ENCODE data around the gene PRKAG2. TPM values are rescaled to one million over a fixed set of nuclear protein-coding genes. Genes with fewer than 3 reads are reported as not detected.

PRKAG2 gene
- total and polyA plus RNA-seq, 10 donors, result 15.8 to 50.9 (median 32.8) TPM

DNA sequence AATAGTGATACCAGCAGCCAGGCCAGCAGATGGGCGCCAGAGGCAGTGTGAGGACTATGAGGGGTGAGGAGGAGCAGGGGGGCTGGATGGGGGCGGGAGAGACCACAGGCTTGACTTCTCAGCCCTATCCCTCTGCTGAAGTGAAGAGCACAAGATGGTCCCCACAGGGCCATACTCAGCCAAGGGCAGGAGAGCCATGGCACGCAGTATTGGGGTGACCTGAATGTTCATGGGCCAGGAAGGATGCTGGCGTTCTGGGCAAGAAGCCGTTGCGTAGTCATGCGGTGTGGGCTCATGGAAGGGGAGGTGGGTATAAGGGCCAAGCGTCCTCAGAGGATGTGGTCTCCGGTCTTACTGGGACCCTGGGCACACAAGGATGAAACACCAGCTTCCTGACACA lies 146.3 kb downstream of the PRKAG2 start:
- Histone ChIP-seq H3K27ac (no peak overlapping the region), H3K4me1 (peaks cover 4 to 33% (median 14%) of the 10 kb centered on the region in 6 donors), H3K4me3 (no peak overlapping the region), H3K27me3 (replicated peaks in 1 of 7) (no peaks in the 10 kb centered on the region), H3K36me3 (no peaks in the 10 kb centered on the region), H3K9me3 (no peaks in the 10 kb centered on the region)
- WGBS, 5 donors, result 82 to 89% (median 84%) methylated on average over 9 of the region's 9 CpGs
- intact Hi-C loops (cut with DNase I; ENCODE audit: low total_unique reads), result no loop called here
- no peak for DNase-seq
- TF ChIP-seq POLR2A (IDR thresholded peaks at IDR 0.05), result no peak
- TF ChIP-seq, protein P1, sequence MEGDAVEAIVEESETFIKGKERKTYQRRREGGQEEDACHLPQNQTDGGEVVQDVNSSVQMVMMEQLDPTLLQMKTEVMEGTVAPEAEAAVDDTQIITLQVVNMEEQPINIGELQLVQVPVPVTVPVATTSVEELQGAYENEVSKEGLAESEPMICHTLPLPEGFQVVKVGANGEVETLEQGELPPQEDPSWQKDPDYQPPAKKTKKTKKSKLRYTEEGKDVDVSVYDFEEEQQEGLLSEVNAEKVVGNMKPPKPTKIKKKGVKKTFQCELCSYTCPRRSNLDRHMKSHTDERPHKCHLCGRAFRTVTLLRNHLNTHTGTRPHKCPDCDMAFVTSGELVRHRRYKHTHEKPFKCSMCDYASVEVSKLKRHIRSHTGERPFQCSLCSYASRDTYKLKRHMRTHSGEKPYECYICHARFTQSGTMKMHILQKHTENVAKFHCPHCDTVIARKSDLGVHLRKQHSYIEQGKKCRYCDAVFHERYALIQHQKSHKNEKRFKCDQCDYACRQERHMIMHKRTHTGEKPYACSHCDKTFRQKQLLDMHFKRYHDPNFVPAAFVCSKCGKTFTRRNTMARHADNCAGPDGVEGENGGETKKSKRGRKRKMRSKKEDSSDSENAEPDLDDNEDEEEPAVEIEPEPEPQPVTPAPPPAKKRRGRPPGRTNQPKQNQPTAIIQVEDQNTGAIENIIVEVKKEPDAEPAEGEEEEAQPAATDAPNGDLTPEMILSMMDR (IDR thresholded peaks at IDR 0.05 in 8 of 11, conservative IDR thresholded peaks at IDR 0.05 in 3 of 11), result no peak
- no peak for TF ChIP-seq POLR2AphosphoS5 (IDR thresholded peaks at IDR 0.05)

DNA sequence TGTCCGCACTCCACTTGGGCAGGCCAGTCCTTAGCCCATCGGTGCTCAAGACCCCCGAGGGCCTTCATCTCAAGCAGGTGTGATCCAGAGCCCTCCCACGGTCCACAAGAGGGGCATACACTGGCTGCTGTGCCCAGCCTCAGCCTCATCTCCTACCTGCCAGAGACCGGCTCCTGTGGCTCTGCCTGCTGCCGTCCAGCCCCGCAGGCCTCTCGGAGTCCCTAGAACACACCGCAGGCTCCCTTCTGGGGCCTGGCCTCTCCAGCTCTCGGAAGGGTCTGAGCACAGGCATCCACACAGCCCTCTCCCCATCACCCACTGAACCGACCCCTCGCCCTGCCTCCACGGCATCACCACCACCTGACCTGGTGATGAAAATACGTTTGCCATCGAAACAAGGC lies 147.4 kb downstream of the PRKAG2 start:
- Histone ChIP-seq H3K27ac (no peak overlapping the region), H3K27me3 (replicated peaks in 1 of 7) (no peaks in the 10 kb centered on the region), H3K36me3 (no peaks in the 10 kb centered on the region), H3K4me3 (no peak overlapping the region), H3K4me1 (peaks cover 4 to 37% (median 23%) of the 10 kb centered on the region in 6 donors), H3K9me3 (no peaks in the 10 kb centered on the region)
- DNase-seq, result no peak
- intact Hi-C loops (cut with DNase I; ENCODE audit: low total_unique reads), result no loop called here
- no peak for TF ChIP-seq POLR2A (IDR thresholded peaks at IDR 0.05)
- no peak for TF ChIP-seq POLR2AphosphoS5 (IDR thresholded peaks at IDR 0.05)
- TF ChIP-seq, protein P1 (IDR thresholded peaks at IDR 0.05 in 8 of 11, conservative IDR thresholded peaks at IDR 0.05 in 3 of 11), result no peak
- WGBS, 5 donors, result 94 to 98% (median 95%) methylated on average over 12 to 15 of the region's 15 CpGs

DNA sequence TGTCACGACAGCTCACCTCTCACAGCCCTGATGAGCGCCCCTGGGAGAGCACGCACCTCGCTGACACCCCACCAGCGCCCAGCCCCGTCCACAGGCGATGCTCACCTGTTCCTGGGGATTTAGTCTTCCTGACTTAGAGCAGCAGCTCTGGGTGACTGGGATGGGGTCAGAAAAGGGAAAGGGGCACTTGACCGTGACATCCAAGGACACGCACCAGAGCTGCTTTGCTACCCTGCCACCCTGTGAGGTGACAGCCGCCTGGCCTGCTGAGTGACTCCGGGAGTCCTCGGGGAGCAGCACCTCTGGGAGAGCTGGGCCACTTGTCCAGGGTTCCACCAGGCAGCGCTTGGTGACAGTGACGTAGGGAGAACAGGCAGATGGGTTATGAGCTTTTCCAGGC lies 148.2 kb downstream of the PRKAG2 start:
- H3K36me3 ChIP-seq, result no peaks in the 10 kb centered on the region
- WGBS, 5 donors, result 94 to 98% (median 96%) methylated on average over 14 of the region's 14 CpGs
- no peak for DNase-seq

DNA sequence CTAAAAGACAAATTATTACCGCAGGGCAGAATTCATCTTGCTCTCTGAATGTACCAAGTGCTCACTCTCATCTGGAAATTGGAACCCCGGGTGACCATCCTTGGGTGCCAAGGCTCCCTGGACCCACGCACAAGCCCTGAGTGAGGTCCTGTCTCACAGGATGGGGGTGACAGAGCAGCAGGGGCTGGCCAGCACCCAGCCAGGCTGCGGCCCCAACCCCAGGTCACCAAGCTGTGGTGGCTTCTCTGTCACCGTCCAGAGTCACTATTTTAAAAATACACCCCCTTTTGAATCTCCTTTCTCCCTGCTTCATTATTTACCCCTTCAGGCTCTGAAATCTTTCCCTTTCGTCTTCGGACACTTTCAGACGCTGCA lies 148.6 kb downstream of the PRKAG2 start:
- DNase-seq, result no peak
- Histone ChIP-seq H3K36me3 (no peaks in the 10 kb centered on the region), H3K27ac (no peak overlapping the region), H3K27me3 (replicated peaks in 1 of 7) (no peaks in the 10 kb centered on the region), H3K9me3 (no peaks in the 10 kb centered on the region), H3K4me3 (no peak overlapping the region), H3K4me1 (peaks cover 4 to 38% (median 23%) of the 10 kb centered on the region in 6 donors)
- intact Hi-C loops (cut with DNase I; ENCODE audit: low total_unique reads), result no loop called here
- 90 to 93% (median 91%) methylated on average over 8 of the region's 8 CpGs for WGBS, 5 donors
- TF ChIP-seq POLR2AphosphoS5 (IDR thresholded peaks at IDR 0.05) (no peak), POLR2A (IDR thresholded peaks at IDR 0.05) (no peak)
- TF ChIP-seq, protein P1 (IDR thresholded peaks at IDR 0.05 in 8 of 11, conservative IDR thresholded peaks at IDR 0.05 in 3 of 11), result no peak

More for the DNA sequence above, 148.2 kb downstream of the PRKAG2 start:
- Histone ChIP-seq H3K27me3 (replicated peaks in 1 of 7) (no peaks in the 10 kb centered on the region), H3K9me3 (no peaks in the 10 kb centered on the region), H3K27ac (no peak overlapping the region), H3K4me1 (peaks cover 4 to 38% (median 23%) of the 10 kb centered on the region in 6 donors), H3K4me3 (no peak overlapping the region)
- TF ChIP-seq, protein P1 (IDR thresholded peaks at IDR 0.05 in 8 of 11, conservative IDR thresholded peaks at IDR 0.05 in 3 of 11), result no peak
- no peak for TF ChIP-seq POLR2A (IDR thresholded peaks at IDR 0.05)
- no peak for TF ChIP-seq POLR2AphosphoS5 (IDR thresholded peaks at IDR 0.05)
- intact Hi-C loops (cut with DNase I; ENCODE audit: low total_unique reads), result no loop called here
